Measurements from ENCODE around the gene PRKN. TPM values are rescaled to one million over a fixed set of nuclear protein-coding genes. Genes with fewer than 3 reads are reported as not detected.

PRKN gene
- total RNA-seq, 1 donor from 2014 or later = 25.5 TPM

- Histone ChIP-seq H3K27ac (replicated peaks) (no peak overlapping the region), H3K36me3 (no peaks in the 10 kb centered on the region), H3K4me3 (no peak overlapping the region), H3K4me1 (no peaks in the 10 kb centered on the region), H3K27me3 (ENCODE audit: low read depth) (no peaks in the 10 kb centered on the region), H3K9me3 (replicated peaks) (peaks cover 12% of the 10 kb centered on the region)
- intact Hi-C loops (cut with micrococcal nuclease) = no loop called here
- no peak for TF ChIP-seq CTCF (IDR thresholded peaks at IDR 0.05; ENCODE audit: borderline replicate concordance)
- DNase-seq = no peak
Observed at GRCh38 chr6:161649841-161650240, 1077.7 kb downstream of the PRKN start.

GRCh38 chr6:161649068-161649467 lies 1078.5 kb downstream of the PRKN start:
- peaks cover 12% of the 10 kb centered on the region for H3K9me3 ChIP-seq (replicated peaks)
- DNase-seq = no peak
- H3K27me3 ChIP-seq (ENCODE audit: low read depth) = no peaks in the 10 kb centered on the region
- no peak for TF ChIP-seq CTCF (IDR thresholded peaks at IDR 0.05; ENCODE audit: borderline replicate concordance)
- H3K27ac ChIP-seq (replicated peaks) = no peak overlapping the region
- intact Hi-C loops (cut with micrococcal nuclease) = no loop called here
- H3K4me1 ChIP-seq = no peaks in the 10 kb centered on the region
- no peaks in the 10 kb centered on the region for H3K36me3 ChIP-seq
- H3K4me3 ChIP-seq = no peak overlapping the region

GRCh38 chr6:161647234-161647633 lies 1080.3 kb downstream of the PRKN start:
- no peak overlapping the region for H3K27ac ChIP-seq (replicated peaks)
- H3K4me1 ChIP-seq = no peaks in the 10 kb centered on the region
- no peak for DNase-seq
- H3K4me3 ChIP-seq = no peak overlapping the region
- H3K27me3 ChIP-seq (ENCODE audit: low read depth) = no peaks in the 10 kb centered on the region
- H3K9me3 ChIP-seq (replicated peaks) = peaks cover 12% of the 10 kb centered on the region
- no peak for TF ChIP-seq CTCF (IDR thresholded peaks at IDR 0.05; ENCODE audit: borderline replicate concordance)
- no peaks in the 10 kb centered on the region for H3K36me3 ChIP-seq
- intact Hi-C loops (cut with micrococcal nuclease) = no loop called here

GRCh38 chr6:161644521-161644920 lies 1083.0 kb downstream of the PRKN start:
- peaks cover 4% of the 10 kb centered on the region for H3K9me3 ChIP-seq (replicated peaks)
- no peak for TF ChIP-seq CTCF (IDR thresholded peaks at IDR 0.05; ENCODE audit: borderline replicate concordance)
- no peak overlapping the region for H3K27ac ChIP-seq (replicated peaks)
- no peaks in the 10 kb centered on the region for H3K4me1 ChIP-seq
- no peak overlapping the region for H3K4me3 ChIP-seq
- no peaks in the 10 kb centered on the region for H3K36me3 ChIP-seq
- intact Hi-C loops (cut with micrococcal nuclease) = no loop called here
- DNase-seq = no peak
- H3K27me3 ChIP-seq (ENCODE audit: low read depth) = no peaks in the 10 kb centered on the region

GRCh38 chr6:161641175-161641574 lies 1086.4 kb downstream of the PRKN start:
- DNase-seq = no peak

More at GRCh38 chr6:161641175-161641574, 1086.4 kb downstream of the PRKN start:
- Histone ChIP-seq H3K36me3 (no peaks in the 10 kb centered on the region), H3K4me1 (no peaks in the 10 kb centered on the region), H3K4me3 (no peak overlapping the region), H3K9me3 (replicated peaks) (no peaks in the 10 kb centered on the region), H3K27me3 (ENCODE audit: low read depth) (no peaks in the 10 kb centered on the region), H3K27ac (replicated peaks) (no peak overlapping the region)
- TF ChIP-seq CTCF (IDR thresholded peaks at IDR 0.05; ENCODE audit: borderline replicate concordance) = no peak
- intact Hi-C loops (cut with micrococcal nuclease) = no loop called here
